Measurements from ENCODE around the gene ANO6. TPM values are rescaled to one million over a fixed set of nuclear protein-coding genes. Genes with fewer than 3 reads are reported as not detected.
A peak's percentile ranks its signal among the peaks of the same experiment; 100 is the strongest.

The ANO6 gene
- total RNA-seq, 1 experiment from 2014 or later: 46.8 TPM

GRCh38 chr12:45215419-45216229 lies at the start of gene ANO6 (continued):
- TF ChIP-seq ATF2 (CRISPR knock-in tag; IDR thresholded peaks at IDR 0.05; ENCODE audit: borderline replicate concordance, low read depth): no peak
- TF ChIP-seq USF2 (CRISPR knock-in tag; IDR thresholded peaks at IDR 0.05): peak; percentile 35
- TF ChIP-seq PRDM15 (CRISPR knock-in tag; IDR thresholded peaks at IDR 0.05): peak; percentile 28; the same call in 1 of the 2 replicates
- no peak for TF ChIP-seq NR3C1 (CRISPR knock-in tag; conservative IDR thresholded peaks at IDR 0.05; ENCODE audit: low read depth)
- TF ChIP-seq FOXK1 (CRISPR knock-in tag; IDR thresholded peaks at IDR 0.05): peak; percentile 38; the same call in 1 of the 2 replicates
- no peak for TF ChIP-seq NFYB (CRISPR knock-in tag; conservative IDR thresholded peaks at IDR 0.05; ENCODE audit: low read depth)
- TF ChIP-seq AFF4 (CRISPR knock-in tag; IDR thresholded peaks at IDR 0.05; ENCODE audit: borderline replicate concordance): no peak
- no peak for TF ChIP-seq ZNF671 (CRISPR knock-in tag; IDR thresholded peaks at IDR 0.05)
- TF ChIP-seq ZNF396 (CRISPR knock-in tag; IDR thresholded peaks at IDR 0.05; ENCODE audit: borderline replicate concordance): no peak
- TF ChIP-seq MXD4 (CRISPR knock-in tag; IDR thresholded peaks at IDR 0.05; ENCODE audit: borderline replicate concordance): no peak
- peak; percentile 47; the same call in 1 of the 2 replicates for TF ChIP-seq GABPB1 (CRISPR knock-in tag; IDR thresholded peaks at IDR 0.05)
- TF ChIP-seq FOXP4 (CRISPR knock-in tag; IDR thresholded peaks at IDR 0.05): peak; percentile 86
- peak; percentile 58; the same call in 1 of the 2 replicates for TF ChIP-seq RELA (CRISPR knock-in tag; IDR thresholded peaks at IDR 0.05; ENCODE audit: borderline replicate concordance)
- no peak for TF ChIP-seq RORB (CRISPR knock-in tag; IDR thresholded peaks at IDR 0.05)
- TF ChIP-seq ATF1 (CRISPR knock-in tag; IDR thresholded peaks at IDR 0.05): no peak
- TF ChIP-seq NFATC4 (CRISPR knock-in tag; IDR thresholded peaks at IDR 0.05): no peak
- peak; percentile 60; the same call in 1 of the 2 replicates for TF ChIP-seq ESRRA (CRISPR knock-in tag; IDR thresholded peaks at IDR 0.05; ENCODE audit: borderline replicate concordance)
- TF ChIP-seq ZBTB21 (CRISPR knock-in tag; IDR thresholded peaks at IDR 0.05; ENCODE audit: borderline replicate concordance): no peak
- no peak for TF ChIP-seq ZNF281 (CRISPR knock-in tag; IDR thresholded peaks at IDR 0.05)
- no peak for TF ChIP-seq SMAD4 (CRISPR knock-in tag; IDR thresholded peaks at IDR 0.05)
- TF ChIP-seq NR1H2 (CRISPR knock-in tag; IDR thresholded peaks at IDR 0.05): no peak
- no peak for TF ChIP-seq SMAD3 (CRISPR knock-in tag; IDR thresholded peaks at IDR 0.05; ENCODE audit: borderline replicate concordance)
- TF ChIP-seq CDX4 (CRISPR knock-in tag; IDR thresholded peaks at IDR 0.05; ENCODE audit: borderline replicate concordance): no peak

All from WTC11 (cell line).